ENCODE measurements around the gene CD79A.
"Not testable (repeated sequence)": the region's sequence is repeated elsewhere in the genome, so short reads cannot be mapped to it uniquely, and the experiment has no call there.

The CD79A gene

DNA sequence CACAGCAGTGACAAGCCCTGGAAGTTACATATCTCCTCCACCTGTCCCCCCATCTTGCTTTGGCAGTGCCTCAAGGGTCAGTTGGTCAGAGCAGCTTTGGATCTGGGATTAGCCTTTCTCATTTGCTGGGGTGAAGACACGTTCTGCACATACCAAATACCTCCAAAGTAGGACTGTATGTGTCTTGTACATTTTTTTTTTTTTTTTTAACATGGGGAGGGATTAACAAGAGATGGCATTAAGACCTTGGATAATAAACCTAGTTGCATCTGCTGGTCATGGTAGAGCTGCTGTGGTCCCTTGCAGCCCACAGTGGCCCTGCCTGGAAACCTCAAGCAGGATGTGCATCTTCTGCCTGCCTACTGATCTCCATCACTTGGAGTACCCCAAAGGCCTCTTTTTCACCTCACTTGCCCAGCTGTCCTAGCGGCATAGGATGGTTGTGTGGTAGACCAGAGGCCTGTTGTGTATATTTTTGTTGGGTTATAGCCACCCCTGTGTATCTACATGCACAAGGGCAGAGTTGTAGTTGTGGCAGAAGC, 14.6 kb upstream of the CD79A start:
- no peak for DNase-seq (ENCODE audit: low read depth, low spot score)
- H3K27ac ChIP-seq: peak overlapping the region; percentile 91

DNA sequence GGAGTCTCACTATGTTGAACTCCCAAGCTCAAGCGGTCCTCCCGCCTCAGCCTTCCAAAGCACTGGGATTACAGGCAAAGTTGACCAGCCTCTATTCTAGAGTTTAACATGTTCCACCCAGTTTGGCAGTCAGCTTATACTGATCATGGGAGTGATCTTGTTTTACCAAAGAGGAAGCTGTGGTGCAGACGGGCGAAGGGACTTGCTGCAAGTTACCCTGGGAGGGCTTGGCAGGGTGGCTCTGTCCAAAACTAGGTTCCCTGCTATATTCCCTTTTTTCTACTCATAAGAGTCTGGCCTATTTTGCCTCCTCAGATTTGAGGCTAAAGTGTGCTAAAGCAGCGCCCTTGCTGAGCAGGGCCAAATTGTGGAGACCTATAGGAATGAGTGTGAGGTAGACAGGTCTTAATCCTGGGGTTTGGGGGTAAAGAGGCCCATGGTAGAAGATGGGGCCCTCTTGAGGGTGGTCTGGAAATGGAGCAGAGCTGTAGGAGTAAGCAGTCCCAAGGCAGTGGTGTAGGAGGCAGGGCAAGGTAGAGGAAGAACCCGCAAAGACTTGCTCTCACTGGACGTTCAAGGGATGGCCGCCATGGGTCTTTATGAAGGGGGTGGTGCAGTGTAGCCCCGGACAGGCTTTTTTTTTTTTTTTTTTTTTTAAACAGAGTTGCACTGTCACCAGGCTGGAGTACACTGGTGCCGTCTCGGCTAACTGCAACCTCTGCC, 13.7 kb upstream of the CD79A start:
- no peak for DNase-seq (ENCODE audit: low read depth, low spot score)
- H3K27ac ChIP-seq: peak overlapping the region; percentile 91

GRCh38 chr19:41864374-41864773, 12.7 kb upstream of the CD79A start:
- no peak for DNase-seq (ENCODE audit: low read depth, low spot score)
- peak overlapping the region; percentile 27 for H3K27ac ChIP-seq

GRCh38 chr19:41866284-41866683, 10.8 kb upstream of the CD79A start:
- peak overlapping the region; percentile 27 for H3K27ac ChIP-seq
- DNase-seq (ENCODE audit: low read depth, low spot score): no peak

DNA sequence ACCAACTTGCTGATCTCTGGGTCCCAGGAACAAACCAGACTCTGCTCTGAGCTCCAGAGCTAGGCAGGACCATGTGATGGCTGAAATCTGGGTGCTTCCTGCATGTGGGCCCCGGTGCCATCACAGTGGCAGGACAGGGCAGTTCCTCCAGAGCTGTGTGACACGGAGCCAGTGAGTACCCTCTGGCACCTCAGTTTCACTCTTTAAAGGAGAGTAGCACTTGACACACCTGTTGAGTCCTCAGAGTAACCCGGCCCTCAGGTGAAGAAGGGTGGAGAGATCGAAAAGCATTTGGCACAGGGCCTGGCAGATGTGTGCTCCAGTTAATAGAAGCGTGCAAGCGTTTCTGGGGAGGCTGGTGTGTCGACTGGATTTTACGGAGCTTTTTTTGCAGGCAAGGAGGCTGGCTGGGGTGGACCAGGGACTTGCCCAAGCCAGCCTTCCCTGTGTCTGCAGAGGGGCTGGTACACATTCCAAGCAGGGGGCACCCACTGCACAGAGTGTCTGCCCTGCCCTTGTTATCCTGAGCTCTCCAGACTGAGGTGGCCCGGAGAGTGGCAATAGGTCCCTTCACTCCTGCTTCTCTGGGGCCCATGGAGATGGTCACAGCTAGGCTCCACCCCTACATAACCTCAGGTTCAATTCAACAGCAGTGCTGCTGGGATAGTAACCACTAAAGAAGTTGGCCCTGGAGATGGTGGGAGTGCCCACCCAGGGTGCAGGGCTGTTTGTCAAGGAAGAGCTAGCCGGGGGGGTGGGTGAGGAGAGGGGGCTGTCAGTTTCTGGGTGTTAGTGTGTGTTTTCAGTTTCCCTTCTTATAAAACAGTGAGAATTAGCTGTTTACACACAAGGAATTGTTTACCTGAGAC, 8.7 kb upstream of the CD79A start:
- DNase-seq (ENCODE audit: low read depth, low spot score): no peak
- H3K27ac ChIP-seq: peak overlapping the region; percentile 27

DNA sequence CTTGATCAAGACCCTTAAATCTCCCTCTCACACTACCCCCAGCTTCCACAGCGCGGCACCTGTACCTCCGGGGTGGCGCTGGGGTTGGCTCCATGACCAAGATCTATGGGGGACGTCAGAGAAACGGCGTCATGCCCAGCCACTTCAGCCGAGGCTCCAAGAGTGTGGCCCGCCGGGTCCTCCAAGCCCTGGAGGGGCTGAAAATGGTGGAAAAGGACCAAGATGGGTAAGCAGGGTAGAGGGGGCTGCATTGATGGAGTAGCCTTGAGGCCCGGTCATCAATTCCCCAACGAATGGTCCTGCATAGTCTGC, 8.1 kb upstream of the CD79A start:
- DNase-seq (ENCODE audit: low read depth, low spot score): no peak
- H3K27ac ChIP-seq: peak overlapping the region; percentile 27

- peak overlapping the region; percentile 20 for H3K27ac ChIP-seq
- no peak for DNase-seq (ENCODE audit: low read depth, low spot score)
These were observed 7.6 kb upstream of the CD79A start for GRCh38 chr19:41869374-41869955.

DNA sequence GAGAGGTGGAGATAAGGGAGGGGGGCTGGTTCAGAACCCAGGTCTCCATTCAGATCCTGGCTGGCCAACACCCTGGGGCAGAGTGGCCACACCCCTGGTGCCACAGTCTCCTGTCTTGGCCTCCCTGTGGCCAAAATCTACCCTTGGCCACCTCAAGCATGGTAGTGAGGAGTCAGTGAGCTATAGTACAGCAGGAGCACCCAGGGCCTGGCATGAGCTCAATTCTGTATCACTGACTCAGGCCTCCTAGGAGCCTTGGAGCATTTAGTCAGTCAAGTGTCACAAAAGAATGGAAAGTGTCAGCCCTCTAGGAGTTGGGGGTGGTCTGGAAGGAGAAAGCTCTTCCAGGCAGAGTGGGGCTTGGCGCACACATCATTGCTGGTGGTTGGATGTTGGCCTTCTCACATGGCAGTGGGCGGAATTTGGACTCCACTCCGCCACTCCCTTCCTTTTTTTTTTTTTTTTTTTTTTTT, 6.6 kb upstream of the CD79A start:
- no peak for DNase-seq (ENCODE audit: low read depth, low spot score)
- peak overlapping the region; percentile 20 for H3K27ac ChIP-seq

- DNase-seq (ENCODE audit: low read depth, low spot score): no peak
- no peak overlapping the region for H3K27ac ChIP-seq
These were observed 5.3 kb upstream of the CD79A start for GRCh38 chr19:41871573-41872383.

- DNase-seq (ENCODE audit: low read depth, low spot score): no peak
- H3K27ac ChIP-seq: peak overlapping the region; percentile 26
These were observed 4.7 kb upstream of the CD79A start for GRCh38 chr19:41872384-41872774.

DNA sequence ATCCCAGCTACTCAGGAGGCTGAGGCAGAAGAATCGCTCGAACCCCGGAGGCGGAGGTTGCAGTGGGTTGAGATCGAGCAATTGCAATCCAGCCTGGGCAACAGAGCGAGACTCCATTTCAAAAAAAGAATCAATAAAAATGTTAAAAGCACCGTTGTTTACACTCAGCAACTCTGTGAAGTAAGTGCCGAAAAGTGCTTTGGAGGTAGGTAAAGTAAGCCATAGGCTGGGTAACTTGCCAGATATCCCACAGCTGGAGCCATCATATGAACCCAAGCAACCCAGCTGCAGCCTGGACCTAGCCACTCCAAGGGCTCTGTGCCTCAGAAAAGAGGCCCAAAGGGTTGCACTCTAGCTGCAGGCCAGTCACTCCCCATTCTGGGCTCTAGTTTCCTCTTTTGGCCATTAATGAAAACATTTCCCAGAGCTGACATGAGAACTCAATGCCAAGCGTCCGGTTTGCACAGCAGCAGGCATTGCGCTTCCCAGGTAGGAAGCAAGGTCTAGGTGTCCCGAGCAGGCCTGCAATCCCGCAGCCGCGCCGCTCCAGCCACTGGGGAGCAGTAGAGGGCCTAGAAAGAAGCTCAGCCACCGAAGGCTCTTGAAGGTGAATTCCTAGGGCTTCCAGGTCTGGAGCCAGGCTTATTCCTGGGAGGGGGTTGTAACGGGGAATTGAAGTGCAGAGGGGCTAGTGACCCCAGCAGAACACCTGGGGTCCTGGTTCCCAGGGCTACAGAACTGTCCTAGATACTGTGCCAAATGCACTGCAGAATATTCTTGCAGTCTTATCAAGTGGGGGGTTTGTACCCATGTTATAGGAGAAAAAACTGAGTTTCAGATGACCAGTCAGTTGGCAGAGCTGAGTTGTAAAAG, 4.1 kb upstream of the CD79A start:
- no peak for DNase-seq (ENCODE audit: low read depth, low spot score)
- peak overlapping the region; percentile 26 for H3K27ac ChIP-seq

GRCh38 chr19:41875973-41876372, 1.1 kb upstream of the CD79A start:
- H3K27ac ChIP-seq; DNase-seq (ENCODE audit: low read depth, low spot score): not testable (repeated sequence)

DNA sequence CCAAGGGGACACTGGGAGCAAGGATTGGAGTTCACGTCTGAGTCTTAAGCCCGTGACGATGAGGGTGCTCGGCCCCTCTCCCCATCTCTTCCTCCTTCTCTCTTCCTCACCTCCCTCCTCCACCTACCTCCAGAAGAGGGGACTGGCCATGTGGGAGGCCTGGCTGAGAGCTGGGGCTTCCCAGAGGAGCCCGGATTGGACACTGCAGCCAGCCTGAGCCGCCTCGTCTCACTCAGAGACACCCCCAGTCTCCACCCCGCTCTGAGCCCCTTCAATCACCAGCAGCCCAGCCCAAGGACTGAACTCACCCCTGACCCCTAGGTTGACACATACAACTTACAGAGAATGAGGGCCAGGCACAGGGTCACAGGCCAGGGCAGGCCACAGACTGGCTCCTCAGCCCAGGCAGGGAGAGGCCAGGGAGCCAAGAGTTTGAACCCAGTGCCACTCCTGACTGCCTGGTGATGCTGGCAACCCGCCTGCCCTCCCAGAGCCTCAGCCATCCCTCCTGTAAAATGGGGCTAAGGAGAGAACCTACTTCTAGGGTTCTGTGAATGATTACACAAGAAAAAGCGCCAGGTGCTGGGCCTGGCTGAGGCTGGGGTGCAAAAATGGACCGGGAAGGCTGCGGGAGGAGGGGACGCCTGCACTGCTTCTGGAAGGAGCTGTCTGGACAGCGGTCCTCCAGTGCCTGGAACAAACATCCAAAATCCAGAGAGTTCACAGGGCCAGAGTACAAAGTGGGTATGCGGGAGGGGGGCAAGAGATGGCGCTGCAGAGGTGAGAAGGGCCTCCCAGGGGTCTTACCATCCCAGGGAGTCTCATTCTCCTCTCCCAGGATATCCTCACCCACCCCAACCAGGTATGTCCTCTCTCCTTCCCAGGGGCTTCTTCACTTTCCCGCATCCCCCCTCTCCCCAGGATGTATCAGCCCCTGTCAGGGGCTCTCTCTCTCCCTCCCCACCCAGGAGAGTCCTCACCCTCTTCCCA, 1.1 kb downstream of the CD79A start:
- no peak overlapping the region for H3K27ac ChIP-seq

GRCh38 chr19:41879080-41879479, 2.0 kb downstream of the CD79A start:
- DNase-seq (ENCODE audit: low read depth, low spot score): no peak
- H3K27ac ChIP-seq: no peak overlapping the region

More for the DNA sequence above, 1.1 kb downstream of the CD79A start:
- no peak for DNase-seq (ENCODE audit: low read depth, low spot score)

DNA sequence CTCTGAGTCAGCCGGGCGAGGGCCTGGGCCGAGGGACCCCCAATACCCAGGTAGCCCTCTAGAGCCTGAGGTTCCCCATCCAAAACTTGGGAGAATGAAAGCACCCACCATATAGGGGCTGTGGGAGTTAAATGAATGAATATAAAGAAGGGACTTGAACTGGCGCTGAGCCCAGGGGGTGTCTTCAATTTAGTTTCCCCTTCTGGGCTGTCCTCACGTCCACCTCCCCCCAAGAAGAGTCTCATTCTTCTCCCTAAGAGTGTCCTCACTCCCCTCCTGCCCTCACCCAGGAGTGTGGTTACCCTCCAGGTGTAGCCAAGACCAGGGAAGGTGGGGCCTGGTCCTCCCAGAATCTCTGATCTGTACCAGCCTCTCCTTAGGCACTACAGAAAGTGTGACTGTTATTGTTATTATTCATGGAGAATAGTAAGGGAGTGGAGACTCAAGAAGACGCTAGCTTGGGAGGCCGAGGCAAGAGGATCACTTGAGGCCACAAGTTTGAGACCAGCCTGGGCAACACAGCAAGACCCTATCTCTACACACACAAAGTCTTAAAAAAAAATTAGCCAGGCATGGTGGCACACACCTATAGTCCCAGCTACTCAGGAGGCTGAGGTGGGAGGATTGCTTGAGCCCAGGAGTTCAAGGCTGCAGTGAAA, 2.7 kb downstream of the CD79A start:
- H3K27ac ChIP-seq: no peak overlapping the region
- no peak for DNase-seq (ENCODE audit: low read depth, low spot score)

DNA sequence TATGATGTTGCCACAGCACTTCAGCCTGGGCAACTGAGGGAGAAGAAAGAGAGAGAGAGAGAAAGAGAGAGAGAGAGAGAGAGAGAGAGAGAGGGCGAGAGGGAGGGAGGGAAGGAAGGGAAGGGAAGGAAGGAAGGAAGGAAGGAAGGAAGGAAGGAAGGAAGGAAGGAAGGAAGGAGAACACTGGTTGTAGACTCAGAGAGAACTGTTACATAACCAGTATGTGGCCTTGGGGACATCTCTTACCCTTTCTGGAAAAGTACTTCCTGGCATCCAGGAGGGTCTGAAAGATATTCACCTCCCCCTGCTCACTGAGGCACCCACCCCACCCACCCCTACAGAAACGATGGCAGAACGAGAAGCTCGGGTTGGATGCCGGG, 3.2 kb downstream of the CD79A start:
- no peak overlapping the region for H3K27ac ChIP-seq
- DNase-seq (ENCODE audit: low read depth, low spot score): no peak
